GM12878 (cell line): Measurements from ENCODE around the gene DSG1. TPM values are rescaled to one million over a fixed set of nuclear protein-coding genes. Genes with fewer than 3 reads are reported as not detected.

Experiments
- E2F8 ChIP-seq: fragments of 450-650 bp; IDR thresholded peaks from 2 replicates; pipeline ENCODE4 v1.6.1; 2018; ENCODE audit warnings: mild to moderate bottlenecking, low read depth, moderate library complexity; ENCODE audit not compliant: partially characterized antibody
- IRF4 ChIP-seq: IDR thresholded peaks from 2 replicates; pipeline ENCODE4 v1.6.1; 2011; ENCODE audit warnings: low read depth, low read length
- MTA3 ChIP-seq: IDR thresholded peaks from 2 replicates; pipeline ENCODE4 v1.6.1; 2012; ENCODE audit warnings: low read length, inconsistent platforms, borderline replicate concordance
- REST ChIP-seq: IDR thresholded peaks from 2 replicates; pipeline ENCODE4 v1.6.1; 2012; ENCODE audit warnings: mild to moderate bottlenecking, low read depth, low read length
- polyA plus RNA-seq, 11 experiments: library from polyadenylated mRNA; depleted of rRNA in 4 of 11; unstranded in 6 of 11; stranded (reverse) in 5 of 11; fragments of >200 nt; fragmentation: Nextera tagmentation in 4 of 11; fragmentation: Illumina TruSeq in 1 of 11; extraction: Ambion mirVana in 4 of 11; extraction: Trizol in 1 of 11; gene quantifications; 1 replicate in 1 of 11; 2 replicates in 10 of 11; pipeline versions ENCODE4 v1.2.1 to v1.2.3, GENCODE V29; 2011 to 2016; ENCODE audit warnings: inconsistent platforms in 2 of 11, missing spikeins in 2 of 11, low read depth in 1 of 11
- total RNA-seq, 4 experiments: library from RNA; depleted of rRNA in 3 of 4; stranded (reverse); fragments of >200 nt in 3 of 4; fragmentation: Illumina TruSeq in 1 of 4; extraction: Trizol in 1 of 4; gene quantifications; 2 replicates each; pipeline versions ENCODE4 v1.2.1 to v1.2.3, GENCODE V29; 2013 to 2021

DSG1 gene
- total and polyA plus RNA-seq, 10 of the 15 experiments (the other 5 are each of a cell fraction or from before 2014, with no cell fraction given): 0.10 to 5.0 (median 2.6) TPM

- TF ChIP-seq REST (no peak), IRF4 (no peak), E2F8 (no peak), MTA3 (no peak)
- TF ChIP-seq, all 136 proteins: peak for 0
Measured at GRCh38 chr18:31274931-31275330, 43.0 kb upstream of the DSG1 start (continued).
